ENCODE measurements around the gene RNF166. TPM values are rescaled to one million over a fixed set of nuclear protein-coding genes. Genes with fewer than 3 reads are reported as not detected.

RNF166 gene
- total RNA-seq, 1 experiment from 2014 or later = 36.3 TPM

DNA sequence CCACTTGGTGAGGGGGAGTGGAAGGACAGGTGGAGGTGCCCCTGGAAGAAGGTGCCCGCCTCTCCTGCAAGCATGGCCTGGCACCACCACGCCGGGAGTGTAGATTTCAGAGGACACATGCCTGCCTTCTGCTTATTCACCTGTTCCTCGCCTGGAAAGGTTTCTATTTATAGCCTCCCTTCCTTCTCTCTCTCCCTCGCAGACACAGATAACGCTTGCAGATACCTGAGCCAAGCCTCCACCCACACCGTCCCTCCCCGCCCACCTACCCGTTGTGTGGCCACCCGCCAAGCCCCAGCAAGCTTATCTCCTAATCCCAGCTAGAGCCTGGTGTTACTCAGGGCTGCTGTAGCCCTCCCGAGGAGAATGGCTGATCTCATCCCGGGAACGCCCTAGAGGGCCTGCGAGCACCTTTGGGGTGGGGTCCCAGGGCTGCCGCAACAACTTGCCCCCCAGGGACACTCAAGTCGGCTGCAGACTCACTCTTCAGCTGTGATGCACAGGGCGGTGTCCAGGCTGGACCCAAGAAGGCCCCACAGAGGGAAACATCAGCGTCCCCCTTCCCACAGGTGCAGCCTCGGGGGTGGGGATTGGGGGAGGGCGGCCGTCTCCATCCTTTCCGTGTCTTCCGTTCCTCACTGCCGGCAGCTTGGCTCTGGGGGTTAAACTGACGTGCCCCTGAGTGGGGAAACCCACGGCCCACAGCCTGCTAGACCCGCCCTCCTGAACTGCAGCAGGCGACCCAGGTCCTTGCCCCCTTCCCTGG lies 18.0 kb downstream of the RNF166 start:
- Histone ChIP-seq H3K4me1 (ENCODE audit: insufficient read depth, low read length, poor library complexity, severe bottlenecking) (peaks cover 6% of the 10 kb centered on the region), H3K9me3 (ENCODE audit: low read depth, low read length, poor library complexity, severe bottlenecking) (no peaks in the 10 kb centered on the region), H3K36me3 (ENCODE audit: insufficient read depth, low read length, poor library complexity, severe bottlenecking) (no peaks in the 10 kb centered on the region), H3K27me3 (replicated peaks; ENCODE audit: insufficient read depth, low read depth, low read length, poor library complexity) (no peaks in the 10 kb centered on the region), H3K27ac (ENCODE audit: low read depth, low read length, poor library complexity, severe bottlenecking) (no peak overlapping the region), H3K4me3 (ENCODE audit: low read depth, low read length, poor library complexity, severe bottlenecking) (no peak overlapping the region)
- peak; percentile 37 for DNase-seq (ENCODE audit: low spot score)
- ChIA-PET POLR2A (ENCODE audit: low non-redundant PET) (interaction anchor here (0.6 kb wide), 1 partner anchor 644 kb away, joined by 3 read pairs; no protein-coding TSS in a partner anchor), CTCF (interaction anchor here (0.7 kb wide), 1 partner anchor 200 kb away, joined by 3 read pairs; no protein-coding TSS in a partner anchor)
- TF ChIP-seq, protein P1, sequence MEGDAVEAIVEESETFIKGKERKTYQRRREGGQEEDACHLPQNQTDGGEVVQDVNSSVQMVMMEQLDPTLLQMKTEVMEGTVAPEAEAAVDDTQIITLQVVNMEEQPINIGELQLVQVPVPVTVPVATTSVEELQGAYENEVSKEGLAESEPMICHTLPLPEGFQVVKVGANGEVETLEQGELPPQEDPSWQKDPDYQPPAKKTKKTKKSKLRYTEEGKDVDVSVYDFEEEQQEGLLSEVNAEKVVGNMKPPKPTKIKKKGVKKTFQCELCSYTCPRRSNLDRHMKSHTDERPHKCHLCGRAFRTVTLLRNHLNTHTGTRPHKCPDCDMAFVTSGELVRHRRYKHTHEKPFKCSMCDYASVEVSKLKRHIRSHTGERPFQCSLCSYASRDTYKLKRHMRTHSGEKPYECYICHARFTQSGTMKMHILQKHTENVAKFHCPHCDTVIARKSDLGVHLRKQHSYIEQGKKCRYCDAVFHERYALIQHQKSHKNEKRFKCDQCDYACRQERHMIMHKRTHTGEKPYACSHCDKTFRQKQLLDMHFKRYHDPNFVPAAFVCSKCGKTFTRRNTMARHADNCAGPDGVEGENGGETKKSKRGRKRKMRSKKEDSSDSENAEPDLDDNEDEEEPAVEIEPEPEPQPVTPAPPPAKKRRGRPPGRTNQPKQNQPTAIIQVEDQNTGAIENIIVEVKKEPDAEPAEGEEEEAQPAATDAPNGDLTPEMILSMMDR (conservative IDR thresholded peaks at IDR 0.05; ENCODE audit: low read depth, low read length) = no peak
- TF ChIP-seq EZH2 (IDR thresholded peaks at IDR 0.05; ENCODE audit: borderline replicate concordance, low read depth, low read length, poor library complexity, severe bottlenecking) = no peak
- intact Hi-C loops (cut with micrococcal nuclease; ENCODE audit: unreplicated experiment) = no loop called here
- BruUV-seq (replicated peaks) = no TSS peak

DNA sequence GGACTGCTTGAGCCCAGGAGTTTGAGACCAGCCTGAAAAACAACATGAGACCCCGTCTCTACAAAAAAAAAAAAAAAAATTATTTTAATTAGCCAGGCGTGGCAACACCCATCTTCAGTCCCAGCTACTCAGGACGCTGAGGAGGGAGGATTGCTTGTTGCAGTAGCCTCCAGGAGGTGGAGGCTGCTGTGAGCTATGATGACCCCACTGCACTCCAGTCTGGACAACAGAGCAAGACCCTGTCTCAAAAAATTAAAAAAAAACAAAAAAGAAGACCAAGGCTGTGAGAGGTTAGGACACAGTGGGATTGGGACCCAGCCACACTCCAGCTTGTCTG lies 18.6 kb downstream of the RNF166 start:
- BruUV-seq (replicated peaks) = no TSS peak
- intact Hi-C loops (cut with micrococcal nuclease; ENCODE audit: unreplicated experiment) = no loop called here
- ChIA-PET POLR2A (ENCODE audit: low non-redundant PET) (no interaction called here), CTCF (interaction anchor here (0.6 to 0.7 kb wide), 2 partner anchors 199 to 389 kb away, joined by 3 read pairs; no protein-coding TSS in a partner anchor)
- no peaks in the 10 kb centered on the region for H3K27me3 ChIP-seq (replicated peaks; ENCODE audit: insufficient read depth, low read depth, low read length, poor library complexity)
- TF ChIP-seq, protein P1 (conservative IDR thresholded peaks at IDR 0.05; ENCODE audit: low read depth, low read length) = no peak
- no peak for TF ChIP-seq EZH2 (IDR thresholded peaks at IDR 0.05; ENCODE audit: borderline replicate concordance, low read depth, low read length, poor library complexity, severe bottlenecking)
- H3K9me3 ChIP-seq (ENCODE audit: low read depth, low read length, poor library complexity, severe bottlenecking) = no peaks in the 10 kb centered on the region
- H3K36me3 ChIP-seq (ENCODE audit: insufficient read depth, low read length, poor library complexity, severe bottlenecking) = no peaks in the 10 kb centered on the region
- H3K27ac ChIP-seq (ENCODE audit: low read depth, low read length, poor library complexity, severe bottlenecking) = no peak overlapping the region
- no peak overlapping the region for H3K4me3 ChIP-seq (ENCODE audit: low read depth, low read length, poor library complexity, severe bottlenecking)
- no peak for DNase-seq (ENCODE audit: low spot score)
- peaks cover 6% of the 10 kb centered on the region for H3K4me1 ChIP-seq (ENCODE audit: insufficient read depth, low read length, poor library complexity, severe bottlenecking)

DNA sequence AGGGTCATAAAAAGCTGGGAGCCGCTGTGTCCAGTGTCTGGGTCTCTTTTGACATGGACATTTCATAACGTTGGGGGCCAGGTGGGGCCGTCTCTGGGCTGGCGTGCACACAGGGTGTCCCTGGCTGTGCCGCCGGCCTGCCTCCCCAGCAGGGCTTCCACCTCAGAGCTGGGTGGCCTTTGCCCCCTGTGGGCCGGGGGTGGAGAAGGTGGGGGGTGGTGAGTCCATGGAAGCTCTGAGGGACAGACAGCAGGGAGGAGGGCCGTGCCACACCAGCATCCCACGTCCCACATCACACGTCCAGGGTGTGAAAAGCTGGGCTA lies 19.0 kb downstream of the RNF166 start:
- Histone ChIP-seq H3K4me3 (ENCODE audit: low read depth, low read length, poor library complexity, severe bottlenecking) (no peak overlapping the region), H3K27ac (ENCODE audit: low read depth, low read length, poor library complexity, severe bottlenecking) (no peak overlapping the region), H3K36me3 (ENCODE audit: insufficient read depth, low read length, poor library complexity, severe bottlenecking) (no peaks in the 10 kb centered on the region), H3K27me3 (replicated peaks; ENCODE audit: insufficient read depth, low read depth, low read length, poor library complexity) (no peaks in the 10 kb centered on the region), H3K4me1 (ENCODE audit: insufficient read depth, low read length, poor library complexity, severe bottlenecking) (peaks cover 6% of the 10 kb centered on the region), H3K9me3 (ENCODE audit: low read depth, low read length, poor library complexity, severe bottlenecking) (no peaks in the 10 kb centered on the region)
- intact Hi-C loops (cut with micrococcal nuclease; ENCODE audit: unreplicated experiment) = no loop called here
- TF ChIP-seq EZH2 (IDR thresholded peaks at IDR 0.05; ENCODE audit: borderline replicate concordance, low read depth, low read length, poor library complexity, severe bottlenecking) = no peak
- TF ChIP-seq, protein P1 (conservative IDR thresholded peaks at IDR 0.05; ENCODE audit: low read depth, low read length) = no peak
- ChIA-PET CTCF (interaction anchor here (0.6 to 0.7 kb wide), 2 partner anchors 199 to 389 kb away, joined by 3 read pairs; no protein-coding TSS in a partner anchor), POLR2A (ENCODE audit: low non-redundant PET) (no interaction called here)
- BruUV-seq (replicated peaks) = no TSS peak
- DNase-seq (ENCODE audit: low spot score) = no peak
